ENCODE data around the gene SCN8A. TPM values are rescaled to one million over a fixed set of nuclear protein-coding genes. Genes with fewer than 3 reads are reported as not detected.

The SCN8A gene
- total and polyA plus RNA-seq, 2 donors (not counting 3 experiments of a cell fraction or from before 2014, with no cell fraction given): 9.4 to 20.4 TPM

DNA sequence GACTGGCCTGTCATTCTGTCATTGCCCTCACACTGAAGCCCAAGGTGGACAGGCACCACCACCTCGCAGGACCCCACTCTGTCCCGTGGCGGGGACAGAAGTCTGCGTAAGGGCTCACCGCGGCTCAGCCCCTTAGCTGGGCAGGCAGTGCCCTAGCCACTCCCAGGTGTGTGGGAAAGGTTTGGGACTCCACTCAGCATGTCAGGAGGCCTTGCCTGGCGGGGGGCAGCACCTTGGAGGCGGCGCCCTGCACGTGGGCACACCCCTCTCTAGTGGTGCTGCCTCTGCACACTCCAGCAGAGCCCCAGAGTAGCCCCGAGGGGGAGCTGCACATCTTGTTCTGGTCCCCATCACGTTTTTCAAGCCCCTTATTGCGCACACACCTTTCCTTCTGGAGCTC, 221.8 kb downstream of the SCN8A start:
- Histone ChIP-seq H3K36me3 (ENCODE audit: control insufficient read depth in 2 of 2, extremely low read depth in 1 of 2, insufficient read depth in 2 of 2, low read length in 2 of 2) (no peaks in the 10 kb centered on the region), H3K9ac (replicated peaks; ENCODE audit: extremely low read depth, insufficient read depth, low read length) (no peak overlapping the region), H3K27ac (ENCODE audit: insufficient read depth, low read depth, low read length) (no peak overlapping the region), H3K79me2 (ENCODE audit: control insufficient read depth, insufficient read depth, low read length) (no peaks in the 10 kb centered on the region), H3K4me2 (ENCODE audit: insufficient read depth, low read length) (no peak overlapping the region), H4K20me1 (replicated peaks; ENCODE audit: control insufficient read depth, extremely low read depth, insufficient read depth, low read length) (no peaks in the 10 kb centered on the region), H3K4me3 (replicated peaks in 1 of 3; ENCODE audit: insufficient read depth in 1 of 3, low read depth in 1 of 3, low read length in 3 of 3) (no peak overlapping the region), H2AFZ (ENCODE audit: low read depth, low read length) (no peak overlapping the region), H3K9me3 (replicated peaks; ENCODE audit: control insufficient read depth, insufficient read depth, low read length) (no peaks in the 10 kb centered on the region), H3K9me1 (replicated peaks; ENCODE audit: control insufficient read depth, extremely low read depth, insufficient read depth, low read length) (no peaks in the 10 kb centered on the region), H3K4me1 (ENCODE audit: control insufficient read depth, extremely low read depth, insufficient read depth, low read length) (peaks cover 9% of the 10 kb centered on the region), H3K27me3 (ENCODE audit: control insufficient read depth in 2 of 2, insufficient read depth in 2 of 2, low read length in 2 of 2) (no peaks in the 10 kb centered on the region)
- FAIRE-seq (no peak), DNase-seq (ENCODE audit: low read depth, low spot score) (no peak)
- ChIA-PET CTCF (interaction anchor here (0.9 to 6.9 kb wide), 11 partner anchors 11 to 392 kb away, joined by 3 to 52 read pairs (median 9); partner anchors contain the start of gene SLC4A8), POLR2A (no interaction called here)
- intact Hi-C loops (cut with micrococcal nuclease): loop anchor here (5.0 kb wide), 1 partner anchor 71 kb away; no protein-coding TSS in a partner anchor
- no peak for TF ChIP-seq MYC (IDR thresholded peaks at IDR 0.05; ENCODE audit: low read depth, low read length)
- TF ChIP-seq, protein P1, sequence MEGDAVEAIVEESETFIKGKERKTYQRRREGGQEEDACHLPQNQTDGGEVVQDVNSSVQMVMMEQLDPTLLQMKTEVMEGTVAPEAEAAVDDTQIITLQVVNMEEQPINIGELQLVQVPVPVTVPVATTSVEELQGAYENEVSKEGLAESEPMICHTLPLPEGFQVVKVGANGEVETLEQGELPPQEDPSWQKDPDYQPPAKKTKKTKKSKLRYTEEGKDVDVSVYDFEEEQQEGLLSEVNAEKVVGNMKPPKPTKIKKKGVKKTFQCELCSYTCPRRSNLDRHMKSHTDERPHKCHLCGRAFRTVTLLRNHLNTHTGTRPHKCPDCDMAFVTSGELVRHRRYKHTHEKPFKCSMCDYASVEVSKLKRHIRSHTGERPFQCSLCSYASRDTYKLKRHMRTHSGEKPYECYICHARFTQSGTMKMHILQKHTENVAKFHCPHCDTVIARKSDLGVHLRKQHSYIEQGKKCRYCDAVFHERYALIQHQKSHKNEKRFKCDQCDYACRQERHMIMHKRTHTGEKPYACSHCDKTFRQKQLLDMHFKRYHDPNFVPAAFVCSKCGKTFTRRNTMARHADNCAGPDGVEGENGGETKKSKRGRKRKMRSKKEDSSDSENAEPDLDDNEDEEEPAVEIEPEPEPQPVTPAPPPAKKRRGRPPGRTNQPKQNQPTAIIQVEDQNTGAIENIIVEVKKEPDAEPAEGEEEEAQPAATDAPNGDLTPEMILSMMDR (IDR thresholded peaks at IDR 0.05; ENCODE audit: extremely low read depth in 1 of 2, insufficient read depth in 1 of 2, low read depth in 1 of 2, low read length in 2 of 2): no peak
- no peak for TF ChIP-seq EZH2 (IDR thresholded peaks at IDR 0.05; ENCODE audit: borderline replicate concordance, low read depth, low read length, severe bottlenecking)
- no peak for TF ChIP-seq POLR2AphosphoS5 (IDR thresholded peaks at IDR 0.05; ENCODE audit: insufficient read depth, low read depth, low read length)
- TF ChIP-seq FOS (IDR thresholded peaks at IDR 0.05; ENCODE audit: borderline replicate concordance, insufficient read depth, low read length): no peak
- TF ChIP-seq JUN (IDR thresholded peaks at IDR 0.05; ENCODE audit: borderline replicate concordance, insufficient read depth, insufficient read length, low read depth): no peak
- TF ChIP-seq GATA2 (IDR thresholded peaks at IDR 0.05; ENCODE audit: insufficient read depth, insufficient read length, low read depth, low read length): no peak
- TF ChIP-seq, protein P2, sequence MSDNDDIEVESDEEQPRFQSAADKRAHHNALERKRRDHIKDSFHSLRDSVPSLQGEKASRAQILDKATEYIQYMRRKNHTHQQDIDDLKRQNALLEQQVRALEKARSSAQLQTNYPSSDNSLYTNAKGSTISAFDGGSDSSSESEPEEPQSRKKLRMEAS (IDR thresholded peaks at IDR 0.05; ENCODE audit: insufficient read depth, insufficient read length): no peak
- no peak for TF ChIP-seq POLR2A (IDR thresholded peaks at IDR 0.05; ENCODE audit: low read depth, low read length)
- no TSS peak for BruUV-seq (replicated peaks)
- dilution Hi-C loops (cut with MboI; ENCODE audit: extremely low pct_ligation_motif_present, low sequenced_read_pairs): no loop called here

All from endothelial cell of umbilical vein (primary cell).